ENCODE results near the gene DMXL2. TPM values are rescaled to one million over a fixed set of nuclear protein-coding genes. Genes with fewer than 3 reads are reported as not detected.
A peak's percentile ranks its signal among the peaks of the same experiment; 100 is the strongest.

DMXL2 gene
- total RNA-seq, 1 experiment from 2014 or later: 31.2 TPM

DNA sequence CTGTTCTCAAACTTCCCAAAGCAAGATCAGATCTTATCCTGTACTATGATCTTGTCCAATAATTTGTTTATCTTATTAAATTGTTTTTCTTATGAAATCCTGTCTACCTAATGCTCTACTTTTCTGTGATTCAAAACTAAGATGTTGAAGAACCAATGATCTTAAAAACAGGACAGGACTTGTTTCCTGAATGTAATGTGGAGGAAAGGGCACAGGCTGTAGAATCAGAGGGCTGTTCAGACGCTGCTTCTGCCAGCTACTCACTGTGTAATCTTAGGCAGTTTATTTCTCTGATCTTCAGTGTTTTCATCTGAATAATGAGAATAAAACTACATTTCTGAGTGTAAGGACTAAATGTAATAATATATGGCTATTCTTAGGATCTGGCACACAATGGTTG lies 20.1 kb upstream of the DMXL2 start:
- Histone ChIP-seq H3K36me3 (no peaks in the 10 kb centered on the region), H3K27me3 (replicated peaks) (peaks cover 6% of the 10 kb centered on the region; the same call in 1 of the 2 replicates), H3K9me3 (replicated peaks) (no peaks in the 10 kb centered on the region), H3K27ac (no peak overlapping the region), H3K4me3 (no peak overlapping the region), H3K4me1 (replicated peaks) (no peaks in the 10 kb centered on the region)
- DNase-seq (ENCODE audit: low read depth in 1 of 2, low spot score in 2 of 2): no peak

DNA sequence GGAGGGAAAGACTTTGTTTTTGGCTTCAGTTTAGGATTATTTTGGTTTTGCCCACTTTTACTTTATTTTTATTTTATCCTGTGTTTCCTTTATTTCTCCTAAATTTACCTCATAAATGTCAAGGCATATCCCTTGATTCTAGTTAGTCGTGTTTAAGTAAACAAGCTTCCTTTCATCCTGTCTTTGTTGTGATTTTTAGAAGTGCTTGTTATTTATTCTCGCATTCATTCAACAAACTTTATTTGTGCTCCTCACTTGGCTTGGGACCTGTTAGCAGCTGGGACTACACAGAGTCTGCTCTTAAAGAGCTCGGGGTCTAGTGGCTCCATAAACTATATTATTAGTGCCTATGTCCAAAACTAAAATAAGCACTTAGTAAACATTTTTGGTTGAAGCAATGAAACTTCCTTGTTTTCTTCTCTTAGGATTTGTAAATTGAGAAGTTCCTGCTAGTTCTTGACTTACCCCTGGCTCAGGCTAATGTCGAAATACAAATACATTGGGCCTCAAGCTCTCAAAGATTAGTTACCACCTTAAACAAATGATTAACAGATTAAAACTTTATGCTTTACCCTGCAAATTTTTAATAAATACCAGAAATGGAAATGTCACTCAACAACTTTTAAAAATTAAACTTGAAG lies 19.0 kb upstream of the DMXL2 start:
- Histone ChIP-seq H3K4me3 (no peak overlapping the region), H3K9me3 (replicated peaks) (no peaks in the 10 kb centered on the region), H3K36me3 (no peaks in the 10 kb centered on the region), H3K27me3 (replicated peaks) (peaks cover 6% of the 10 kb centered on the region; the same call in 1 of the 2 replicates), H3K27ac (no peak overlapping the region), H3K4me1 (replicated peaks) (no peaks in the 10 kb centered on the region)
- no peak for DNase-seq (ENCODE audit: low read depth in 1 of 2, low spot score in 2 of 2)

DNA sequence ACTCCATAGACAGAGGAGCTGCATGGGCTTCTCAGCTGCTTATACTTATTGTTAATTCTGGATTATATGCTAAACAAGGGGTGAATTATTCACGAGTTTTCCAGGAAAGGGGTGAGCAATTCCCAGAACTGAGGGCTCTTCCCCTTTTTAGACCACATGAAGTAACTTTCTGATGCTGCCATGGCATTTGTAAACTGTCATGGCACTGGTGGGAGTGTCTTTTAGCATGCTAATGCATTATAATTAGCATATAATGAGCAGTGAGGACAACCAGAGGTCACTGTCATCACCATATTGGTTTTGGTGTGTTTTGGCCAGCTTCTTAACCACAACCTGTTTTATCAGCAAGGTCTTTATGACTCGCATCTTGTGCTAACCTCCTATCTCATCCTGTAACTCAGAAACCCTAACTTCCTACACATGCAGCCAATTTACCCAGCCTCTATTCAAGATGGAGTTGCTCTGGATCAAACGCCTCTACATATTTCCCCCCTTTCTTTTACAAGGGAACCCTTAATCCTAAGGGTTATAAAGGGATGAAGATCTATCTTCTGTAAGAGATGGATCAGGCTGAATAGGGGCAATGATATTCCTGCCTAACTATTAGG lies 12.1 kb upstream of the DMXL2 start:
- no peak overlapping the region for H3K4me3 ChIP-seq
- peaks cover 9% of the 10 kb centered on the region for H3K27me3 ChIP-seq (replicated peaks)
- H3K27ac ChIP-seq: no peak overlapping the region
- DNase-seq (ENCODE audit: low read depth in 1 of 2, low spot score in 2 of 2): no peak
- H3K36me3 ChIP-seq: no peaks in the 10 kb centered on the region
- no peaks in the 10 kb centered on the region for H3K4me1 ChIP-seq (replicated peaks)
- no peaks in the 10 kb centered on the region for H3K9me3 ChIP-seq (replicated peaks)

DNA sequence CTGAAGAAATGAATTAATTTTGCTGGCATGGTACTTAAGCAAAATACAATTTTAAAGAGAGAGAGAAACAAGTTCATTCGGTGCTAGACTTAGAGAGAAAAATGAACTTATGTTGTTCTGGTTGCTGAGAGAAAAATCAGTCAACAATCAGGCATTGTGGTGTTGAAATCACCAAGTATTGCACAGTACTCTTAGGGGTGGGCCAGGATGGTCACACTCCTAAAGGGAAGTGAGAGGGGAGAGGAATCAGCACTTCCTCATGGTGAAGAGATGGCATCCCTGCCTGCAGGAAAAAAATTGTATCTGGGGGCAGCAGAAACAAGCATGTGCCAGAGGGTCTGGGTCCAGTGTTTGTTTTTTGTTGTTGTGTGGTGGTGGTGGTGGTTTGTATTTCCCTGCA lies 7.0 kb upstream of the DMXL2 start:
- H3K4me3 ChIP-seq: no peak overlapping the region
- no peaks in the 10 kb centered on the region for H3K36me3 ChIP-seq
- peaks cover 7% of the 10 kb centered on the region; the same call in 1 of the 2 replicates for H3K27me3 ChIP-seq (replicated peaks)
- H3K27ac ChIP-seq: no peak overlapping the region
- H3K9me3 ChIP-seq (replicated peaks): no peaks in the 10 kb centered on the region
- no peak for DNase-seq (ENCODE audit: low read depth in 1 of 2, low spot score in 2 of 2)
- H3K4me1 ChIP-seq (replicated peaks): no peaks in the 10 kb centered on the region

DNA sequence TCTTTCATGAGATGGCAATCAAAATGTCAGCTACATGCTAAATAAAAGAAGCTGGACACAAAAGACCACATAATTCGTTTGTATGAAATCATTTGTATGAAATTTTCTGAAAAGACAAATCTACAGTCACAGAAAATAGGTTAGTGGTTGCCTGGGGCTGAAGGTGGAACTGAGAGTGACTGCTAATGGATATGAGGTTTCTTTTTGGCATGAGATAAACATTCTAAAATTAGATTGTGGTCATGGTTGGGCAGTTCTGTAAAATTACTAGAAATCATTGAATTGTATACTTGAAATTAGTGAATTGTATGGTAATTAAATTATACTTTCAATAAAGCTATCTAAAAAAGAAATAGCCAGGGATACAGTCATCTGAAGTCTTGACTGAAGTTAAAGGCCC lies 2.7 kb upstream of the DMXL2 start:
- H3K27ac ChIP-seq: no peak overlapping the region

DNA sequence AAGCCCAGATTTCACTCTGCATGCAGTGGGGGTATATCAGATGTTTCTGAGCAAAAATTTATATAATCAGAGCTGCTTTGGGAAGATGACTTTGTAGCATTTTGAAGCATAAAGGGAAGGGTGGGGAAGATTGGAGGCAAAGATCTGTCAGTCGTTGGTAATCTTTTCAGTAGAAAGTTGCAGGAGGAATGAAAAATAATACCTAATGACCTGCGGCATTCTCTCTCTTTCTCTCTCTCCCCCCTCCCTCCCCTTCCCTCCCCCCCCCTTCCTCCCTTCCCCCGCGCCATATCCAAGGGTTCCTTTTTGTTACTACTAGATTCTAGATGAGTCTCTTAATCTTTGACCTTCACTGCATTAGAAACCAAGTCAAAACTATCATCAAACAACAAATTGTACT lies 1.5 kb upstream of the DMXL2 start:
- no peaks in the 10 kb centered on the region for H3K9me3 ChIP-seq (replicated peaks)
- no peak for DNase-seq (ENCODE audit: low read depth in 1 of 2, low spot score in 2 of 2)
- peaks cover 16% of the 10 kb centered on the region for H3K4me1 ChIP-seq (replicated peaks)

More for the DNA sequence above, 2.7 kb upstream of the DMXL2 start:
- H3K9me3 ChIP-seq (replicated peaks): no peaks in the 10 kb centered on the region
- no peaks in the 10 kb centered on the region; the same call in 1 of the 2 replicates for H3K27me3 ChIP-seq (replicated peaks)
- no peaks in the 10 kb centered on the region for H3K36me3 ChIP-seq
- H3K4me1 ChIP-seq (replicated peaks): peaks cover 16% of the 10 kb centered on the region
- no peak overlapping the region for H3K4me3 ChIP-seq
- no peak for DNase-seq (ENCODE audit: low read depth in 1 of 2, low spot score in 2 of 2)

DNA sequence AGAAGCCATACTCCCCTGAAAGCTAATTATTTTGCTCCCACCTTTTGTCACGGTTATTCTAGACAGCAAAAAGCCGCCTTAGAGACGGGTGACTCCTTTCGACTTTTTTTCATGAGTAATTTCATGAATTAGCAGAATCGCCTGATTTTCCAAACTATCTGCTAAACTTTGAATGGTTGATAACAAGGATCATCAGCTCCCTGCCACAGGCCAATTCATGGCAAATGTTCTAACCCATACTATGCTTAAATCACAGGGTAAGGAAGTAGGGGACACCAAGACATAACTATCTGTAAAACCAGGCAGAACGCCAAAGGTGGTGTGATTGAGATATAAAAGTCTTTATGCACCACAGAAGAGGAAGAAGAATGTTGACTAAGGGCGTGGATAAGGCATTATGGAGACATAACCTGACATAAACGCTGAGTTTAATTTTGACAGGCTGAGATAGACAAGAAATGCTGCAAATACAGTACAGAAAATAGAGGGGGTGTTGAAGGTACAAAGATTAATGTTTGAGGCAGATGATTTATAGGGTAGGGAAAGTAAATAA lies 891 bp upstream of the DMXL2 start:
- Histone ChIP-seq H3K4me1 (replicated peaks) (peaks cover 16% of the 10 kb centered on the region), H3K4me3 (peak overlapping the region; percentile 66), H3K36me3 (no peaks in the 10 kb centered on the region), H3K27me3 (replicated peaks) (no peaks in the 10 kb centered on the region; the same call in 1 of the 2 replicates), H3K9me3 (replicated peaks) (no peaks in the 10 kb centered on the region), H3K27ac (no peak overlapping the region)
- peak in 1 of 2 experiments; percentile 15 for DNase-seq (ENCODE audit: low read depth in 1 of 2, low spot score in 2 of 2)

More for the DNA sequence above, 1.5 kb upstream of the DMXL2 start:
- H3K4me3 ChIP-seq: no peak overlapping the region
- H3K27me3 ChIP-seq (replicated peaks): no peaks in the 10 kb centered on the region; the same call in 1 of the 2 replicates
- H3K27ac ChIP-seq: no peak overlapping the region
- H3K36me3 ChIP-seq: no peaks in the 10 kb centered on the region

DNA sequence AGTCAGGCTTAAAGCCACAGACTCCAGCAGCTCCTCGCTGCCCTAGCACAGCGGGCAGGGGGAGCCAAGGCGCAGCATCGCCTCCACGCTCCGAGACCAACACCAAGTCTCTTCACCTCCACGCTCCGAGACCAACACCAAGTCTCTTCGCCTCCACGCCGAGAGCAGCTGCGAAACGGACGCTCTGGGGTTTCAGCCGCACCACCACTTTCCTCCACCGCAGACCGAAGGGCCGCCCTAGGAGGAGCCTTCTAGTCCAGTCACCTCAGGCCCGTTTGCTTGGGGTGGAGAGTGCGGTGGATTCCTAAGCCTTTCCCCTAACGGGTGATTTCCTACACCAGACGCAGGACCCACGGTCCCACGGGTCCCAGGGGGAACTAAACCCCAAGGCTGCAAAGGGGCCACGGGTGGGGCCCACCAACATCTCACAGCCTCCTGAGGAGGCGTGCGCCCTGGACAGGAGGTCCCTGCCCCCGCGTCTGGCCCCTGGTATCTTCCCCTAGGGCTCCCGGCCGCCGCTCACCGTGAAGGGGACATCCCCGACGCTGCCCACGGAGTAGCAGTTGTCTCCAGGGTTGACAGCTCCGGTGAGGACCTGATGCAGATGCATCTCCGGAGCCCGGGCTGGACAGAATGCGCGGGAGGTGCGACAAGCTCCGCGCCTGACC lies 501 bp downstream of the DMXL2 start:
- Histone ChIP-seq H3K27me3 (replicated peaks) (no peaks in the 10 kb centered on the region; the same call in 1 of the 2 replicates), H3K36me3 (no peaks in the 10 kb centered on the region), H3K27ac (0 out of 2 replicates have a peak overlapping the region, but pooled peaks have one; percentile 9), H3K9me3 (replicated peaks) (no peaks in the 10 kb centered on the region), H3K4me3 (peak overlapping the region; percentile 66), H3K4me1 (replicated peaks) (peaks cover 16% of the 10 kb centered on the region)
- DNase-seq (ENCODE audit: low read depth in 1 of 2, low spot score in 2 of 2): peak in 1 of 2 experiments; percentile 58

DNA sequence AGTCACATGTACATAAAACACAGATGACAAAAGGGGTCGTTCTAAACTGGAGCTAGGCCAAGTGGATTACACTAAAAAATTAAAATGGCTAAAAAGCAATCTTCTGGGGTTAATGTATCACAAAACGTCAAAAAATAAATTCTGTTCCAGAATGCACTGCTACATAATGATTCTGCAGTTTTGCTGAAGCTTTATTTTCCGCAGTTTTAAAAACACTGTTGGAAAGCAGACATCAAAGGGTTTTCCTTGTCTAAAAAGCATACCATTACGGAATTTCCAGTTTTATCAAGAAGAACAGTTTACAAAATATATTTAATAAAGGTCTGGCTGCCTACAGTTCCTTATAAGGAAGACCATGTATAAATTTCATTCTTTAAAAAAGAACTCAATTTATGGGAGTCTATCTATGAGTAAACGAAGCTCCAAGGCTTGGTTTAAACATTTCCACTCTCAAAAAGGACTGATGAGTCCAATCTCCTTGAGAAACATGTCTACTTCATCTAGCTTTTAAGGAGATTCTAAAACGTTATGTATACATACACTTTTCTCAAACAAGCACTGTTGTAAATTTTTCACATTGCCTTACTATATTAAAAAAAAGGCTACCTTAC lies 1.3 kb downstream of the DMXL2 start:
- Histone ChIP-seq H3K27me3 (replicated peaks) (no peaks in the 10 kb centered on the region; the same call in 1 of the 2 replicates), H3K4me3 (peak overlapping the region; percentile 66), H3K4me1 (replicated peaks) (peaks cover 16% of the 10 kb centered on the region), H3K9me3 (replicated peaks) (no peaks in the 10 kb centered on the region), H3K27ac (no peak overlapping the region), H3K36me3 (no peaks in the 10 kb centered on the region)
- peak in 1 of 2 experiments; percentile 4 for DNase-seq (ENCODE audit: low read depth in 1 of 2, low spot score in 2 of 2)

DNA sequence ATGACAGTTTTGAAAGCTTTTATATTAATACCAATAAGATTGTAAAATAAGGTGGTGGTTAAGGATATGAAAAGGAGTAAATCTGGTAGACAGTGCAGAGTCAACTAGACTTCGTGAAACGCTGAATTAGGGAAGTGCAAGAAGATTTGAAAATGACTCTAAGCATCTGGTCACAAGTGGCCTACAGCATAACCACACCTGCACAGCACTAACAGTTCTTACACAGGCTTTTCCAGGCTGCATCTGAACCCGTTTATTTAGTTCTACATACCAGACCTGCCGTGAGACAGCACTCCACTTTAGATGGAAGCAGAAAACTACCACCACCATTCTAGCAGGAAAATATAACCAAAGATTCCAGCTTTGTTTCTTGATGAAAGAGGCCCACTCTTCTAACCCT lies 1.9 kb downstream of the DMXL2 start:
- Histone ChIP-seq H3K4me1 (replicated peaks) (peaks cover 16% of the 10 kb centered on the region), H3K27me3 (replicated peaks) (no peaks in the 10 kb centered on the region; the same call in 1 of the 2 replicates), H3K4me3 (no peak overlapping the region), H3K27ac (no peak overlapping the region), H3K9me3 (replicated peaks) (no peaks in the 10 kb centered on the region), H3K36me3 (no peaks in the 10 kb centered on the region)
- DNase-seq (ENCODE audit: low read depth in 1 of 2, low spot score in 2 of 2): no peak

DNA sequence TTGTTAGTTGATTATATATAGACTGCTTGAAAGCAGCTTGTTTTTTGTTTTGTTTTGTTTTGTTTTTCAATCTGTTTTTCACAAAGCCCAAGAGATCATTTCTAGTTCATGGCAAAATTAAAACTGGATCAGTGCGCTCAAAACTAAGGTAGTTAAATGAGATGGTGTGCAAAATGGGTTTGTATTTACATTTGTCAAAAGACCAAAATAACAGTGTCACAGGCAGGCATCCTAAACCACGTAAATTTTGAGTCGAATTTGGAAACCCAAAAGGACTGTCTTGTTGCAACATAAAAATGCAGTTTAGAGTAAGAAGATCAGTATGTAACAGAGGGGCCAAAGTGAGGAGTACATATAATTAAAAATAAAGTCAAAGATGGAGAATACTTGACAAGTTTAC lies 2.4 kb downstream of the DMXL2 start:
- DNase-seq (ENCODE audit: low read depth in 1 of 2, low spot score in 2 of 2): no peak
- Histone ChIP-seq H3K27me3 (replicated peaks) (no peaks in the 10 kb centered on the region; the same call in 1 of the 2 replicates), H3K27ac (no peak overlapping the region), H3K4me1 (replicated peaks) (peaks cover 16% of the 10 kb centered on the region), H3K36me3 (no peaks in the 10 kb centered on the region), H3K4me3 (no peak overlapping the region), H3K9me3 (replicated peaks) (no peaks in the 10 kb centered on the region)

DNA sequence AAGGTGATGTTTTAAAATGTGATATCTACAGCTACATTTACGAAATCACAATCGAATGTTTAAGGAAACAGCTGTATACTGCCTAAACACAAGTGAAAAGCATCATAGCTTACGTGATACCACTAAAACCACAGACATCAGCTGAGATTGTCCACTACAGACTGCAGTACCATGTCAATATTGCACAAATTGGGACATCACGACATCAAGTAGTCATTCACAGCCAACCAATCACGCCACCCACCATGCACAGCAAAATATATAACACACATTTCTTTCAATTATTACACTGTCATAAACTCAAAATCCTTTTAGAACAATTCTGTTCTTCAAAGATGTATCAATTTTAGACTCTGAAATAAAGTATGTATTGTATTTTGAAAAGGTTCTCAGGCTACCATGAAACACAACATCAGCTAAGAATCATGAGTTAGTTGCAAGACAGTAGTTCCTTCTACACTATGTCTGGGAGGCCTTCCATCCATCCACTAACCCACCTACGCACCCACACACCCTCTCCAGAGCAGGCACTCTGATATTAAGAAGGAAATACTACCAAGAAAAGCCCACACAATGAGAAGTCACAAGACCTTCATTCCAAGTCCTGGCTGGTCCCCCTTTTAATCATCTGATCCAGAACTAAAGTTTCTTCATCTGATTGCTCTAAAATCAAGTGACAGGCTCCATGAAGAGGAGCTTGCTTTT lies 3.1 kb downstream of the DMXL2 start:
- peaks cover 16% of the 10 kb centered on the region for H3K4me1 ChIP-seq (replicated peaks)
- no peaks in the 10 kb centered on the region; the same call in 1 of the 2 replicates for H3K27me3 ChIP-seq (replicated peaks)
- no peak for DNase-seq (ENCODE audit: low read depth in 1 of 2, low spot score in 2 of 2)
- H3K9me3 ChIP-seq (replicated peaks): no peaks in the 10 kb centered on the region
- H3K27ac ChIP-seq: no peak overlapping the region
- no peak overlapping the region for H3K4me3 ChIP-seq
- no peaks in the 10 kb centered on the region for H3K36me3 ChIP-seq

DNA sequence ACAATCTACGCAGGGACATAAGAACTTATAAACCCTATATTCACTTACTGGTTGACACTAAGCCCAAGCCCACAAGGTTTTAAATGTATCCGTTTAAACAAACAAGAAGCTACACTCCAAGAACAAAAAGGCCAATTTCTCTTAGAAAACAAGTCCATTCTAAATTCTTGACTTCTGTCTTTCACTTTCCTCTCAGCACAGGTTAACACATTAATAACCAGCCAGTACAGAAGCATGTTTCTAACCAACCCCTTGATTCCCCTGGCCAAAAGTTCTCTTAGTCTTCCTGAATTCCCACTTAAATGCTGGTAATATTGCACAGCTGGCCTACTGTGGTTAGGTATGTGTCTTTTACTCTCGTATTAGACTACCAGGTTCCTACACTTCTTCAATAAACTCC lies 4.7 kb downstream of the DMXL2 start:
- no peaks in the 10 kb centered on the region for H3K36me3 ChIP-seq
- no peaks in the 10 kb centered on the region; the same call in 1 of the 2 replicates for H3K27me3 ChIP-seq (replicated peaks)
- no peak overlapping the region for H3K4me3 ChIP-seq
- H3K27ac ChIP-seq: no peak overlapping the region
- DNase-seq (ENCODE audit: low read depth in 1 of 2, low spot score in 2 of 2): no peak
- H3K9me3 ChIP-seq (replicated peaks): no peaks in the 10 kb centered on the region
- H3K4me1 ChIP-seq (replicated peaks): peaks cover 9% of the 10 kb centered on the region

Measured in SJSA1 (cell line).